ENCODE results near the gene S100G.

S100G gene

GRCh38 chrX:16702700-16703599, 53.0 kb downstream of the S100G start:
- no peak for DNase-seq (ENCODE audit: low read depth)
- H3K4me3 ChIP-seq (ENCODE audit: low read depth, low read length) = no peak overlapping the region
- TF ChIP-seq, protein P1, sequence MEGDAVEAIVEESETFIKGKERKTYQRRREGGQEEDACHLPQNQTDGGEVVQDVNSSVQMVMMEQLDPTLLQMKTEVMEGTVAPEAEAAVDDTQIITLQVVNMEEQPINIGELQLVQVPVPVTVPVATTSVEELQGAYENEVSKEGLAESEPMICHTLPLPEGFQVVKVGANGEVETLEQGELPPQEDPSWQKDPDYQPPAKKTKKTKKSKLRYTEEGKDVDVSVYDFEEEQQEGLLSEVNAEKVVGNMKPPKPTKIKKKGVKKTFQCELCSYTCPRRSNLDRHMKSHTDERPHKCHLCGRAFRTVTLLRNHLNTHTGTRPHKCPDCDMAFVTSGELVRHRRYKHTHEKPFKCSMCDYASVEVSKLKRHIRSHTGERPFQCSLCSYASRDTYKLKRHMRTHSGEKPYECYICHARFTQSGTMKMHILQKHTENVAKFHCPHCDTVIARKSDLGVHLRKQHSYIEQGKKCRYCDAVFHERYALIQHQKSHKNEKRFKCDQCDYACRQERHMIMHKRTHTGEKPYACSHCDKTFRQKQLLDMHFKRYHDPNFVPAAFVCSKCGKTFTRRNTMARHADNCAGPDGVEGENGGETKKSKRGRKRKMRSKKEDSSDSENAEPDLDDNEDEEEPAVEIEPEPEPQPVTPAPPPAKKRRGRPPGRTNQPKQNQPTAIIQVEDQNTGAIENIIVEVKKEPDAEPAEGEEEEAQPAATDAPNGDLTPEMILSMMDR (IDR thresholded peaks at IDR 0.05; ENCODE audit: insufficient read depth, low read depth, low read length, missing control alignments) = no peak

All from GM12865 (cell line).